WTC11 (cell line): Measurements from ENCODE around the gene GLUL. TPM values are rescaled to one million over a fixed set of nuclear protein-coding genes. Genes with fewer than 3 reads are reported as not detected.

ENCODE experiments used
- ATAC-seq: fragments of 200-7000 bp; cut with Tn5 transposase; 2 replicates; pipeline ENCODE4 v1.10.0; 2021; ENCODE audit warnings: mild to moderate bottlenecking, moderate library complexity
- CTCF ChIA-PET: fragments of 300-600 bp; sonication (Branson Sonifier 250); formaldehyde crosslinking; loops from one replicate; lab custom pipeline; 2021; ENCODE audit warnings: antibody characterized with exemption; lab: Charles Lee
- POLR2A ChIA-PET: fragments of 350-600 bp; sonication (Branson Sonifier 250); formaldehyde crosslinking; loops from one replicate; lab custom pipeline; 2021; ENCODE audit warnings: antibody characterized with exemption; lab: Charles Lee
- DNase-seq: peaks from one replicate; pipeline ENCODE4 v3.0.0; 2021; ENCODE audit warnings: low spot score
- H3K27ac Mint-ChIP-seq: 2 replicates; pipeline ENCODE4 v1.8.0; 2021; ENCODE audit warnings: mixed read lengths
- H3K27me3 Mint-ChIP-seq: 2 replicates; pipeline ENCODE4 v1.8.0; 2021; ENCODE audit warnings: low read depth, mild to moderate bottlenecking, moderate library complexity, mixed read lengths
- H3K36me3 Mint-ChIP-seq: 2 replicates; pipeline ENCODE4 v1.8.0; 2021; ENCODE audit warnings: mixed read lengths
- H3K4me1 Mint-ChIP-seq: 2 replicates; pipeline ENCODE4 v1.8.0; 2022; ENCODE audit warnings: mixed read lengths
- H3K4me3 Mint-ChIP-seq: 2 replicates; pipeline ENCODE4 v1.8.0; 2021; ENCODE audit warnings: mild to moderate bottlenecking, moderate library complexity, mixed read lengths
- H3K9me3 Mint-ChIP-seq: 2 replicates; pipeline ENCODE4 v1.8.0; 2021; ENCODE audit warnings: mixed read lengths
- AR ChIP-seq: fragments of 250-450 bp; sonication (Bioruptor Pico); IDR thresholded peaks from 2 replicates; pipeline ENCODE4 v1.9.0; 2021; ENCODE audit warnings: mild to moderate bottlenecking
- ARID4B ChIP-seq: sonication (generic); formaldehyde crosslinking; IDR thresholded peaks from 2 replicates; pipeline ENCODE4 v1.8.0; 2023; ENCODE audit warnings: missing genetic modification reagents, mild to moderate bottlenecking, borderline replicate concordance
- CREM ChIP-seq: sonication (generic); formaldehyde crosslinking; IDR thresholded peaks from 2 replicates; pipeline ENCODE4 v1.8.1; 2022; ENCODE audit warnings: mild to moderate bottlenecking, missing genetic modification reagents, moderate library complexity
- E2F5 ChIP-seq: sonication (generic); formaldehyde crosslinking; IDR thresholded peaks from 2 replicates; pipeline ENCODE4 v1.8.1; 2022; ENCODE audit warnings: mild to moderate bottlenecking, moderate library complexity, missing genetic modification reagents
- ELF4 ChIP-seq: sonication (generic); formaldehyde crosslinking; IDR thresholded peaks from 2 replicates; pipeline ENCODE4 v1.8.1; 2022; ENCODE audit warnings: low read depth, mild to moderate bottlenecking, moderate library complexity, missing genetic modification reagents
- ESRRA ChIP-seq: sonication (generic); formaldehyde crosslinking; IDR thresholded peaks from 2 replicates; pipeline ENCODE4 v1.8.1; 2022; ENCODE audit warnings: mild to moderate bottlenecking, missing genetic modification reagents, borderline replicate concordance
- HMGA2 ChIP-seq: fragments of 250-450 bp; sonication (Bioruptor Pico); IDR thresholded peaks from 2 replicates; pipeline ENCODE4 v1.4.0; 2021; ENCODE audit warnings: mild to moderate bottlenecking, moderate library complexity
- HMGXB4 ChIP-seq: sonication (generic); formaldehyde crosslinking; IDR thresholded peaks from 2 replicates; pipeline ENCODE4 v1.8.1; 2023; ENCODE audit warnings: mild to moderate bottlenecking, moderate library complexity, missing genetic modification reagents
- JUN ChIP-seq: sonication (generic); formaldehyde crosslinking; IDR thresholded peaks from 2 replicates; pipeline ENCODE4 v1.8.0; 2023; ENCODE audit warnings: mild to moderate bottlenecking, missing genetic modification reagents
- MAX ChIP-seq: sonication (generic); formaldehyde crosslinking; IDR thresholded peaks from 2 replicates; pipeline ENCODE4 v1.8.0; 2022; ENCODE audit warnings: mild to moderate bottlenecking, missing genetic modification reagents
- MYBL2 ChIP-seq: sonication (generic); formaldehyde crosslinking; IDR thresholded peaks from 2 replicates; pipeline ENCODE4 v1.8.1; 2023; ENCODE audit warnings: mild to moderate bottlenecking, moderate library complexity, missing genetic modification reagents
- OVOL2 ChIP-seq: fragments of 250-450 bp; sonication (Bioruptor Pico); IDR thresholded peaks from 2 replicates; pipeline ENCODE4 v1.9.0; 2021; ENCODE audit warnings: mild to moderate bottlenecking, borderline replicate concordance
- PREB ChIP-seq: sonication (generic); formaldehyde crosslinking; IDR thresholded peaks from 2 replicates; pipeline ENCODE4 v1.8.1; 2022; ENCODE audit warnings: mild to moderate bottlenecking, missing genetic modification reagents, moderate library complexity, borderline replicate concordance
- RORB ChIP-seq: fragments of 250-450 bp; sonication (Bioruptor Pico); IDR thresholded peaks from 2 replicates; pipeline ENCODE4 v1.9.0; 2021; ENCODE audit warnings: mild to moderate bottlenecking
- TEAD1 ChIP-seq: sonication (generic); formaldehyde crosslinking; IDR thresholded peaks from 2 replicates; pipeline ENCODE4 v1.8.0; 2022; ENCODE audit warnings: mild to moderate bottlenecking, missing genetic modification reagents
- ZBTB21 ChIP-seq: sonication (generic); formaldehyde crosslinking; IDR thresholded peaks from 2 replicates; pipeline ENCODE4 v1.8.1; 2023; ENCODE audit warnings: mild to moderate bottlenecking, missing genetic modification reagents, borderline replicate concordance
- ZNF423 ChIP-seq: fragments of 250-450 bp; sonication (Bioruptor Pico); IDR thresholded peaks from 2 replicates; pipeline ENCODE4 v2.1.2; 2022; ENCODE audit warnings: mild to moderate bottlenecking, moderate library complexity
- ZNF532 ChIP-seq: fragments of 250-450 bp; sonication (Bioruptor Pico); IDR thresholded peaks from 2 replicates; pipeline ENCODE4 v1.9.0; 2021; ENCODE audit warnings: mild to moderate bottlenecking, borderline replicate concordance
- total RNA-seq: library from RNA; stranded (reverse); gene quantifications from 3 replicates; pipeline ENCODE4 v1.2.3, GENCODE V29; 2021

The GLUL gene
- total RNA-seq, 1 experiment from 2014 or later = 240 TPM

- H3K36me3 Mint-ChIP-seq = no peaks in the 10 kb centered on the region
- H3K4me1 Mint-ChIP-seq = peaks cover 7% of the 10 kb centered on the region
- H3K27me3 Mint-ChIP-seq = no peaks in the 10 kb centered on the region
- H3K9me3 Mint-ChIP-seq = no peaks in the 10 kb centered on the region
- ChIA-PET CTCF (interaction anchor here (0.7 to 1.3 kb wide), 3 partner anchors 12 to 41 kb away, joined by 3 read pairs; partner anchors contain the start of gene GLUL), POLR2A (no interaction called here)
- H3K27ac Mint-ChIP-seq = no peak overlapping the region
- TF ChIP-seq ZBTB21 (CRISPR knock-in tag) (no peak), ARID4B (CRISPR knock-in tag) (no peak), RORB (CRISPR knock-in tag) (no peak), ZNF532 (CRISPR knock-in tag) (no peak), ESRRA (CRISPR knock-in tag) (no peak), CREM (no peak), E2F5 (CRISPR knock-in tag) (no peak), HMGXB4 (CRISPR knock-in tag) (no peak), JUN (no peak), MYBL2 (CRISPR knock-in tag) (no peak), MAX (no peak), PREB (no peak), ELF4 (no peak), ZNF423 (CRISPR knock-in tag) (no peak), AR (no peak), OVOL2 (CRISPR knock-in tag) (no peak), TEAD1 (CRISPR knock-in tag) (no peak), HMGA2 (CRISPR knock-in tag) (no peak)
- ATAC-seq = no peak
- DNase-seq = no peak
- no peak overlapping the region for H3K4me3 Mint-ChIP-seq
Observed at GRCh38 chr1:182350839-182351238, 40.8 kb downstream of the GLUL start.
